GM12874 (cell line): ENCODE measurements around the gene TIGD2.
A peak's percentile ranks its signal among the peaks of the same experiment; 100 is the strongest.

ENCODE experiments used
- CTCF ChIP-seq: IDR thresholded peaks from 2 replicates; pipeline ENCODE4 v1.5.1; 2011; ENCODE audit warnings: low read depth, mild to moderate bottlenecking, control low read depth, low read length, moderate library complexity; ENCODE audit not compliant: insufficient read depth

The TIGD2 gene

GRCh38 chr4:89156174-89156914 is 45.0 kb downstream of the TIGD2 start:
- no peak for TF ChIP-seq CTCF

- TF ChIP-seq CTCF, result no peak
Observed at GRCh38 chr4:89157488-89158024, 46.2 kb downstream of the TIGD2 start.

GRCh38 chr4:89158884-89159503 is 47.7 kb downstream of the TIGD2 start:
- TF ChIP-seq CTCF, result peak; percentile 49

- TF ChIP-seq CTCF, result no peak
Observed at GRCh38 chr4:89160806-89161205, 49.5 kb downstream of the TIGD2 start.

- no peak for TF ChIP-seq CTCF
Observed at GRCh38 chr4:89161841-89162240, 50.5 kb downstream of the TIGD2 start.

- no peak for TF ChIP-seq CTCF
Observed at GRCh38 chr4:89162496-89162895, 51.2 kb downstream of the TIGD2 start.

- no peak for TF ChIP-seq CTCF
Observed at GRCh38 chr4:89162987-89163386, 51.7 kb downstream of the TIGD2 start.
